Iris pigment epithelial cell (primary cell): ENCODE measurements around the gene TMEM218.
"Not testable (repeated sequence)": the region's sequence is repeated elsewhere in the genome, so short reads cannot be mapped to it uniquely, and the experiment has no call there.

ENCODE experiments used
- DNase-seq: peaks from one replicate; pipeline ENCODE4 v3.0.0-alpha.2; 2011; ENCODE audit warnings: low read depth

Gene TMEM218

DNA sequence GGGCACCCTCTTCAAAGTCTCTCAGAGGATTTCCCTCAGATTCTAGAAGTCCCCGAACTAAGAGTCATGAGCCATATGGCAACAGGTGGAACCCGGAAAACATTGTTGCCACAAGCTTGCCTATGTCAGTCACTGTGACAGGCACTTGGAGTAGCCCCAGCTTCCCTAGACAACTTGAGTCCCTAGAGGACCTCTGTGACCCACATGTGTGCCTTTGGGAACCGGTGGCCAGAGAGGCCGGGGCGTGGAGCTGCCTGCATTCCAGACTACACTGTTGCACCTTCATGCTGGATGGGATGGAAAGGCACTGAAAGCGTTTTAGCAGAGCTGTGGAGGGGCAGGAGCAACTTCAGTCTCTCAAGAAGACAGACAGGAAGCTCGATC, 36.2 kb downstream of the TMEM218 start:
- DNase-seq = no peak

GRCh38 chr11:125074511-125075241, 36.8 kb downstream of the TMEM218 start:
- no peak for DNase-seq

DNA sequence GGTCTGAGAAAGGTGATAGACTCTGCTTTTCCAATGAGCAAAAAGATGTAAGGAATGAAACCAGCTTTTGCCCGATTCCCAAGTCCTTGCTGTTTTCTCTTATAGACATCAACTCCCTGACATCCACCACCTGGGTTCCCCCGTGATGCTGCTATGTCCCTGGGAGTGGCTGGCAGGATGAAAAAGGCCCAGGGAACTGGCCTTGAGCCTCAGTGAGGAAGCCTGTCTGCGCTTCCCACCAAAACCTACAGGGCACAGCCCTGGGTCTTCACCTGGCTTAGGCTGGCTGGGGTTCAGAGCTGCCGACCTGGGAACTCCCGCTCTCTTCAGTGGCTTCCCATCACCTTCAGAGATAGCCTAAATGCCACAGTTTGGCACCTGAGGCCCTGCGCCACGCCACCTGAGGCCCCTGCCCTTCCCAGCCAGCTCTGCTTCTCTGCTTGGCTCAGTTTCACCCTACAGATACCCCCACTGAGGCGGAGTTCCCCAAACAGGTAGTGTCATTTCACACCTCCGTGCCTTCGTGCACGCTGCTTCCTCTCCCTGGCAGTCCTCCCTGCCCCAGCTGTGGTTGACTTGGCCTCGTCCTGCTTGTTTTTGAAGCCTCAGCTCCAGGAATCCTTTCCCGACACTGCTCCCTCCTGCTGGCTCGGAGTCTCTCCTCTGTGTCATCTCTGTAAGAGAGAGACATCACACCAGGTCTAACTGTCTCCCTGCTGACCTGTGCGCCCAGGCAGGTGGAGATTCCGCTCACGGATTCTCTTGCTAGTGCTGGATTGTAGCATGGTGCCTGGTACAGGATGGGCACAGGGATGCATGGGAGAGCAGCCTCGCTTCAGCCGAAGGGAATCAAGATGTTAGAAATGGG, 37.6 kb downstream of the TMEM218 start:
- no peak for DNase-seq

DNA sequence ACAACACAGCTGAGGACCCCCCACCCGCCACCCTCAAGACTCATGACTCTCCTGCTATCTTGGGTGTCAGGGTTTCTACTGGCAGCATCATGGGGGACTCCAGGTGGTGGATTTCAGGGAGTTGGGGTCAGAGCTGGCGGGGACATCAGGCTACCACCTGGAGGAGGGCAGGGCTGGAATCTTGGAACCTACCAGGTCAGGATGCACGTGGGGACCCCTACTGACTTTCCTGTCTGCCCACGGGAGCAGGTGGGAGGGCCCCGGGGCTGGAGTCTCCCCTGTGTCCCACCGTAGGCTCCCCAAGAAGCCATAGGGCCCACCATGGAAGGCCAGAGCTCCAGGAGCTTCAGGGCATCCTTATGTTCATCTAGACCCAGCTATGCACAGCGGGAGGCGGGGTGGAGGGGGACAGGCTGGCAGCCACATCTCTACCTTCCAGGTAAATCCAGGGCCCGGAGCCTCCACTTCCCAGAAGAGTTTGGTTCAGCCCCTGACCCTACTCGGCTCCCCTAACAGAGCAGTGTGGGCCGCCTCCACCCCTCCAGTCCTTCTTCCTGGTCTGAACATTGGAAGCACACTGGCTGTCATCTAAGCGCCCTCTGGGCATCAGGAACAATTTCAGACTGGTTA, 38.4 kb downstream of the TMEM218 start:
- DNase-seq = no peak

GRCh38 chr11:125072218-125072960, 39.0 kb downstream of the TMEM218 start:
- no peak for DNase-seq

- no peak for DNase-seq
Observed at GRCh38 chr11:125071846-125072217, 39.6 kb downstream of the TMEM218 start.

GRCh38 chr11:125071435-125071834, 40.0 kb downstream of the TMEM218 start:
- no peak for DNase-seq

DNA sequence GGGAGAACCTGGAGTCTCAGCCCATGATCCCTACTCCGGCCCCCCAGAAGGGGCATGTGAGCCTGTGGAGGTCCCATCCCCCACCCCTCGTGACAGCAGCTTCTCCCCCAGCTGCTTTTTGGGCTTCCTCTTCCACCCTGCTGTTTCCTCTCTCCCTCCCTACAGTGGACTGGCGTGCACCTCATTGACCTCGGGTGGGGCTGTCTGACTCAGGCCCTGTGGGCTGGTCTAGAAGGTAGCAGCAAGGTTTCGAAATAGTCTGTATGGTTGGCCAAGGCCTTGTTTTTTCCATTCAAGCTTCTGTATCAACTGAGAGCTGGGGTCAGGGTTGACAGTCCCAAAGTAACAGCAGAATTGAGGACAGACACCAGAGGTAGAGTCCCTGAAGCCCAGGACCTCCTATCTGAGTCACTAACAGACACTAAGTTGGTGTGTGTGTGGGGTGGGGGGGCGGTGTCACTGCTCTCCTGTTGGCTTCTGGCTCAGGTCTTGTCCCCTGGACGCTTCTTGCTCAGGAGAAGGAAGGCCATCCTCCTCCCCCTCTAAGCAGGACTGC, 40.6 kb downstream of the TMEM218 start:
- DNase-seq = peak; percentile 78

- DNase-seq = no peak
Observed at GRCh38 chr11:125069796-125070195, 41.6 kb downstream of the TMEM218 start.

- peak; percentile 20 for DNase-seq
Observed at GRCh38 chr11:125069008-125069407, 42.4 kb downstream of the TMEM218 start.

GRCh38 chr11:125068368-125068767, 43.1 kb downstream of the TMEM218 start:
- DNase-seq = no peak

GRCh38 chr11:125064070-125064469, 47.4 kb downstream of the TMEM218 start:
- DNase-seq = no peak

GRCh38 chr11:125063429-125064043, 47.9 kb downstream of the TMEM218 start:
- DNase-seq = no peak

DNA sequence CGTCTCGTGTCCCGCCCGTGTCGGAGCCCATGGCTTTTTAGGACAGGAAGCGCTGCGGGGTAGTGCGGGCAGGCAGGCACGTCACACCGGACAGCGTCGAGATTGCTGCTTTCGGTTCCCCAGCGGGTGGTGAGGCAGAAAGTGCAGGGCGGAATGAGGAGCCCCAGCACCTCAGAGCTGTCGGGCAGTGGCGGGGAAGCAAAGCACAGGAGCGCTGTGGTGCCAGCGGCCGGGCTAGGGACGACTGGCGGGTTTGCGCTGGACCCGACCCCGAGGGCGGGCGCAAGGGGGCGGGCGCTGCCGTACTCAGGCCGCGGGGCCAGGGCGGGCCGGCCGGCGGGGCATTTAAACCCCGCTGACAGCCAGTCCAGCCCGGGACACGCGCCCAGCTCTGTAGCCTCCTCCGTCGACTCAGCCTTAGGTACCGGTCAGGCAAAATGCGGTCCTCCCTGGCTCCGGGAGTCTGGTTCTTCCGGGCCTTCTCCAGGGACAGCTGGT, 48.4 kb downstream of the TMEM218 start, which contains the start of gene SLC37A2:
Gene SLC37A2, plus strand, starts transcription at position 375 of the 498 bp plus-strand sequence. Its CDS starts 63 bp downstream, at position 438.
- DNase-seq = peak; percentile 51

DNA sequence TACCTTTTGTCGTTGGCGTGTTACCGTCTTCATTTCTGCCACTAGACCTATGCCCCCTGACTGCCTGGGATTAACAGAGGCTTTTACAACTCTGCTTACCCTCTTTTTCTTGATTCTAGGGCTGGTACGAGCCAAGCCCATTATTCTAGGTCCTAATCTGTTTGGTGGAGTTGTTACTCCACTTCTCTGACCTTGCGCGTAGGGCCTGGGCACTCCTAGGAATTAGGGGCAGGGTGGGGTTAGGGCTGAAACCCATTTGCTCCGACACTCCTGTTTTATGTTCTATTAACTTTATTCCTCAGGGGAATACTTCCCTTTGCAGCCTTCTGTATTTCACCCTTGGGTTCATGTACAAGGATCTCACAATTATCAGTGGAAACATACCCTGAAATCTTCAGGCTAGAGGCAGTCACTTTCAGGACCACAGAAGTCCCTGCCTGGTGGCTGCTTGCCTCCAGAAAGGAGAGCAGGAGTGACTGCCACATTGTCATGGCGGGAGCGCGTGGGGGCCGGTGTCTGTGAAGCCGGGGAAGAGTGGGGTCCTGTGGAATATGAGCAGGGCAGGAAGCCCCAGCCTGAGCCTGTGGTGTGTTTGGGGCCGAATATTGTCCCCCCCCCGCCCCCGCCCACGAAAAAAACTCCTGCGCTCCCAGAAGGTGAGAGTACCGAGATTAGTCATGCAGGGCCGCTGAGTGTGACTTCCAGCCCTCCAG, 49.1 kb downstream of the TMEM218 start:
- no peak for DNase-seq

DNA sequence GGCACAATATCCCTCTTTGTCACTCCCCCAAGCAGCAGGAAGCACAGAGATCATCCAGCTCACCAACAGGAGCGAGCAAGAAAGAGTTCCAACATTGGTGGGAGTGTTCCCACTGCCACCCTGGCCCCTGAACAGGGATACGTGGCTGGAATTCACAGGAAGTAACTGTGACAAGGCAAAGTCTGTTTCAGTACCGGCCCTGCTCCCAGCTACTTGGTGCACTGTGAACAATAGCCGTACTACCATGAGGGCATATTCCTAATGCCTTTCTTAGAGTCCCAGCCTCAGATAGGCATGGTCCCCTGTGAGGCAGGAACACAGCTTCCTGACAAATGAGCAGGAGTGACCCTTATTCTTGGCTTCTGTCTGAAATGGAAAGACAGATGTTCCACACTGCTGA, 50.1 kb downstream of the TMEM218 start:
- no peak for DNase-seq

- DNase-seq = no peak
Observed at GRCh38 chr11:125057693-125058016, 53.8 kb downstream of the TMEM218 start.

DNA sequence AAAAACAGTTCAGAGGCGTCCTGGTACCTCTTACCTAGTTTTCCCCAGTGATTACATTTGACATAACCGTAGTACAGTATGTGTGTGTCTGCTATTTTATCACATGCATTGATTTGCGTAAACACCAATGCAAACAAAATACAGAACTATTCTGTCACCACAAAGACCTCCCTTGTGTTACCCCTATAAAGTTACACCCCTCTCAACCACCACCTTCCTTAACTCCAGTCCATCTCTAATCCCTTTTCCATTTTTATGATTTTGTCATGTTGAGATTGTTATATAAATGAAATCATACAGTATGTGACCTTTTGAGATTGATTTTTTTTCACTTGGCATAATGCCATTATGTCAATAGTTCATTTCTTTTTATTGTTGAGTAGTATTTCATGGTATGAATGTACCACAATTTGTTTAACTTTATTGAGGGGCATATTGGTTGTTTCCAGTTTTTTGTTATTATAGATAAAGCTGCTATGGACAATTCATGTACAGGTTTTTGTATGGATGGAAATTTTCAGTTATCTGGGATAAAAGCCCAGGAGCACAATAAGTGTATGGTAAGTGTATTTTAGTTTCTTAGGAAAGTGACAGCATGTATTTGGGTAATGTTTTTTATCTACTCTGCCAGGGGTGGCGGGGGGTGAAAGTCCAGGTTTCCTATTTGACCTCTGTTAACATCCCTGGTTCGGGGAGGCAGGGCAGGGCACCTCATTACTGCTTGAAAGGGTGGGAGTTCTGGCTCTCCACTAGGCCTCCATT, 54.3 kb downstream of the TMEM218 start:
- no peak for DNase-seq

DNA sequence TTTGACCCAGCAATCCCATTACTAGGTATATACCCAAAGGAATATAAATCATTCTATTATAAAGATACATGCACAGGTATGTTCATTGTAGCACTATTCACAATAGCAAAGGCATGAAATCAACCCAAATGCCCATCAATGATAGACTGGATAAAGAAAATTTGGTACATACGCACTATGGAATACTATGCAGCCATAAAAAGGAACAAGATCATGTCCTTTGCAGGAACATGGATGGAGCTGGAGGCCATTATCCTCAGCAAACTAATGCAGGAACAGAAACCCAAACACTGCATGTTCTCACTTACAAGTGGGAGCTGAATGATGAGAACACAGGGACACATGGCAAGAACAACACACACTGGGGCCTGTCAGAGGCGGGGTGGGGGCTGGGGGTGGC, 55.3 kb downstream of the TMEM218 start:
- not testable (repeated sequence) for DNase-seq
